Measurements from ENCODE around the gene RELN.
"Not testable (repeated sequence)": the region's sequence is repeated elsewhere in the genome, so short reads cannot be mapped to it uniquely, and the experiment has no call there.

The RELN gene

DNA sequence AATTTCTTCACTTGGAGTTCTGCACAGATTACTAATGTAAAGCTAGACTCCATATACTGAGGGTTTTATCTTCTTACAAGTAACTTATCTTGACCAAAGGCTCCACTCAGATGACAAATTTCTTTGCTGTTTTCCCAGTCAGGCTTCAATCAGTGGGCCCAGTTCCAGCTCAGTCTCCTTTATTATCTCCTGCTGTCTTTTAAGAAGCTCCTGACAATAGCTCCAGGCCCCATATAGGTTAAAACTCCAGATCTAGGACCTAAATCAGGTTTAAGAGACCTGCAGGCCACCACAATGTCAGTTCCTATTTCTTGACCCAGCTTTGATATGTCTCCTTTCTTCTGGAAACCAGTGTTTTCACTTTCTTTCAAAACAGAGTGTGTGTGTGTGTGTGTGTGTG is 165.2 kb downstream of the RELN start:
- DNase-seq = no peak

DNA sequence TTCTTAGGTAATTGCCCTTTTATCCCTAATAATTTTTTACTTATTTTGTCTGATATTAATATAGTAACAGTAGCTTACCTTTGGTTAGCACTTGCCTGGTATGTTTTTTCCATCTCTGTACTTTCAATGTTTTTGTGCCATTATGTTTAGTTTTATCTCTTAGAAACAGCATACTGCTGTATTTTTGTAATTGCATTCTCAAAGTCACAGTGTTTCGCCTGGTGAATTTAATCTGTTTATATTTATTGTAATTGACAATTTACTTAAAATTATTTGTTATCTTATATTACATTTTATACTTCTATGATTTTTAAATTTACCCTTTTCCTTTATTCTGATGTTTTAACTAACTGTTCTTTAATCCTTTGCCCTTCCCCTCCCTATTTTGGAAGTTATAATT is 166.4 kb downstream of the RELN start:
- no peak for DNase-seq

DNA sequence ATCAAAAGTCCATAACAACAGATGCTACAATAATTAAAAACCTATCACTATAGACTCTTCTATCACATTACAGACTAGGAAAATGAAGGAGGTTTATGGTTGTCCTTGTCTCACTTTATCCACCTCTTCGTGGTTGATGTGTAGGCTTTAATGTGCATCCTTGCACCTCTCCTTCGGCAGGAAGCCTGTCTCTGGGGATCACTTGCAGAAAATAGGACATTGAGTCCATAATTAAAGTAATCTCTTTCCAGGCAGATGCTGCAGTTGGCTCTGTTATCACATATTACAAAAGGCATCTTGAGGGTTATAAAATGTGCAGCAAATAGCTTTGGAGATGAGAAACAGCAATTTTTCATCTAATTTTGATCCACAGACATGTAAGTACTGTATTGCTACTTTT is 168.4 kb downstream of the RELN start:
- DNase-seq = no peak

DNA sequence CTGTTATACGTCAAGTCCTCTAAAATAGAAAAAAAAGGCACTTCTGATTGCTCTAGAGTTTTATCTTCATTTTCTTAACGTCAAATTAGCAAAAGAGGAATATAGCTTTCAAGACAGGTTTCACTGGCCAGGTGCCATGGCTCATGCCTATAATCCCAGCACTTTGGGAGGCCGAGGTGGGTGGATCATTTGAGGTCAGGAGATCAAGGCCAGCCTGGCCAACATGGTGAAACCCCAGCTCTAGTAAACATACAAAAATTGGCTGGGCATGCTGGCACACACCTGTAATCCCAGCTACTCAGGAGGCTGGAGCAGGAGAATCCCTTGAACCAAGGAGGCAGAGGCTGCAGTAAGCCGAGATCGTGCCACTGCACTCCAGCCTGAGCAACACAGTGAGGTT is 173.5 kb downstream of the RELN start:
- not testable (repeated sequence) for DNase-seq

DNA sequence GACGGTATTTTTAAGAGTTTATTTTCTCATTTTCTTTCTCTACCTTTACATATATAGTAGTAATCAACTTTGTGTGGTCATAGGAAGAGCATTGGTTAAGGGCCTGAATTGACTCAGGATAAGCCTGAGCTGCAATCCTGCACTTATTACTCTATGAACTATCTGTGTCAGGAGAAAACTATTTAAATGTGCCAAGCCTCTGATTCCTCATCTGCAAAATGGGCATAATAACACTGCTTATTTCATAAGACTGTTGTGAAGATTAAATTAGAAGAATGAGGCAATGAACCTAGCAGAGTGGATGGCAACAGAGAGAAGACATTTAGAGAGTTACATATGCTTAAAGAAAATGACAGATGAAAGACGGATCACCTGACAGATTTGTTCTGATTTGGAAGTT is 175.5 kb downstream of the RELN start:
- no peak for DNase-seq

DNA sequence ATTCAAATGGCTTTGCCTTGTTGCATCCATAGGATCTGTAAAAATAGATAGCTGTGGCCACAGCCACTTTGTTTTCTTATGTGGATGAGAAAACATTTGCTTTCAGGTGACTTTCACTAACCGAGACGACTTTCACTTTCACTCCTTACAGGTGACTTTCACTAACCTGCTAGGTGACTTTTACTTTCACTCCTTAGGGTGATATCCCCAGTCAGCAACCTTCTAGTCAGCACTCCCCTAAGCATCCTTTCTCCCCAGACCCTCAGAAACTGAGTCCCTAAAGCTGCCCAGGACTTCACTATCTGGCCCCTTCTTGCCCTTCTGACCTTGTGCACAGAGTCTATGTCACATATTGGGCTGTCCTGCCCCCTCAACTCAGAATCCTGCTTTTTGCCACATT is 177.5 kb downstream of the RELN start:
- DNase-seq = no peak

DNA sequence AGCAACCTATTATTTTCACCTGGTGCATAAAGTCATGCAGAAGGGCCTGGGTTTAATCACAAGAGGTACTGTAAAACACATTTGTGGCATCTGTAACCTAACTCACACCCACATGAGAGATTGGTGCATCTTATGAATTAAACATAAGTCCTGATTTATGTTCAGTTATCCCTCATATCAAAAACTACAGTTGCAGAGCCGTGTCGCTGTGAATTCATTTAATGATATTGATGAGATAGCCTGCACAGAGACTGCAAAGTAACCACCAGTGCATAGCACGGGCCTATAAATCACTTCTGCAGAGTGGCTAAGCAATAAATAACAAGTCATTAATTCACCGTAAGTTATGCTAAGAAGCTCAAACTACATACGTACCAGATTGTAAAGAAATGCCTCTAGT is 178.2 kb downstream of the RELN start:
- DNase-seq = no peak

DNA sequence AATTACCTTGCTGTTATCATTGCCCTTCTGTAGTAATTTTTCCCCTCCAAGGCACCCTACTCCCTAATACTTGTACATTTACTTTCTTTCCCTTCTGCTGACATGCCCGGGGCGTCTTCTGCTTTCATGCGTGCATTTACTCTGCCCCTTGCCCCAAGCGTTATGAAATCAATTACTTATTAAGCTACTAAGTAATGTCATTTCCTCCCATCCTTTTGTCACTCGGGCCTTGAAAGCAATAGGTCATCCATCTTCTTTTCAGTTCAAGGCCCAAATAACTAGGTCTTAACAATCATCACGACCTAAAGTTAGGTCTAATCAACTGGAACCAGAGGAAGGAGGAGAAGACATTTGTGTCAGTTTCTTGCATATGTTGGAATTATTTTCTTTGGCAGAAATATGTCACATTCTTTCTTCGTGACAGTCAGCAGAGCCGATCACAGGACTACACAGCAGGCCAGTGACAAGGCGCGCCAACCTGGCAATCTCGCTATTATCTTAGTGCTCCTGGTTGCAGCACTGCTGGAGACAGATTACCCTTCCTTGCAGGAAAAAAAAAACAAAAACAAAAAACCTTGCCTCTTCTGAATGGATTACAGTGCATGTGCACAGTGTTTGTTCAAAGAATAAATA is 179.2 kb downstream of the RELN start:
- no peak for DNase-seq

DNA sequence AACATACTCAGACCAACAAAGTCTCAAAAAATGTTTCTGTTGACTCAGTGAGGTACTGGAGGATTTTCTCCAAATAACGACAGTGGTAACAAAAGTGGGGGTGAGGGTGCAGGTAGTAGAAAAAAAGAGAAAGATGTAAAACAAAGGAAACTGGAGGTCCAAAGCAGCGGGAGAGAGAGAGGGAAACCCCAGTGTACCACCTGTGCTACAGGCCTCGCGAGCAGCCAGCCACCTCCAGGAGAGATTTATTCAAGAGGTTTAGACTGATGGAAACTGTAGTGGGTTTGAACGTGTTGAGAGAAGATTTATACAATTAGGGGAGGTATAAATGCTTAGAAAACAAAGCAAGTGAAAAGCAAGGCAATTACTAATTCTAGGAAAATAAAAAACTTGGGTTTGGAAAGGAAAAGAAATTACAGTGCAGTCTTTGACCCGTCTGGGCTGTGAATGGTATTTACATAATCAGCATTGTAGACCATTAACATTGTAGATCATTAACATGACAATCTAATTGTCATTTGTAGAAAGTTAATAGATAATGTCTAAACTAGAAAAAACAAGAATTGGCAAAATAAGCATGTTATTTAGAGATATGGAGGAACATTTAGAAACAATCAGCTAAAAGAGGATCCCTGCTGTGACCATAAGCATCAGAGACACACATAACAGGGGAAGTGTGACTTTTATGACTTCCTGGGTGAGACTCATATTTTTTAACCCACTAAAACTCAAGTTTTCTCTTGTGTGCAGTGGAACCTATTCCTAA is 180.0 kb downstream of the RELN start:
- no peak for DNase-seq

DNA sequence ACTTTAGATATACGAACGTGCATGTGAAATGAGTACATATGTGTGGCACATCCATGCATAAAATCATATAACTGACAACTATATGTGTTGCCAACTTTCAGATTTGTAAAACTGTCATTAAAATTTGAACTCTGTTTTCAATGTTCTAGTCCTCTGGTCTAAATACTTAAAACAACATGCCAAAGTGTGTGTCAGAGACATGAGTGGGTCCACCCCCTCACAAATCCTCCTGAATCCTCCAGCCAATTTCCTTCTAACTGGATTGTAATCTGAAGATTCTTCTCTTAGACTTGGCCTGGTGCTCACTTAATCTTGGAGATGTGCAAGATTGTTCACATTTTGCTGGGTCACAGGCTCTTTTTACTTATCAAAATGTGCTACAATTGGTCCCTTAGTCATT is 184.1 kb downstream of the RELN start:
- no peak for DNase-seq

DNA sequence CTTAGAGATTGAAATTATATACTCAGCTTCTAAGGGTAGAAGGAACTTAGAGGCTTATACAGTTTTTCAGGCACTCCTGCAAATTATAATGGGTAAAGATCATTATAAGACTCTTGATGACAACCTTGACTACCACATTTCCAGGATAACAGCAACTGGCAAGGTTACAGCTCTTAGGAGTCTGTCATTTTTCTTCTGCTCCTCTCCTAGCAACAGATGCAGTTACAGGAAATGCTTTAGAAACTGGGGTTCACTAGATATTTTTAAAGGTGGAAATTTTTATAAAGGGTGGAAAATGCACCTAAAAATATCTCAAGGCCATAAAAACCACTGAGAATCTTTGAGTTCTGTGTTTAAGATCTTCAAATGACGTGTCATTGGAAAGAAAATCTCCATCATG is 185.8 kb downstream of the RELN start:
- DNase-seq = no peak

DNA sequence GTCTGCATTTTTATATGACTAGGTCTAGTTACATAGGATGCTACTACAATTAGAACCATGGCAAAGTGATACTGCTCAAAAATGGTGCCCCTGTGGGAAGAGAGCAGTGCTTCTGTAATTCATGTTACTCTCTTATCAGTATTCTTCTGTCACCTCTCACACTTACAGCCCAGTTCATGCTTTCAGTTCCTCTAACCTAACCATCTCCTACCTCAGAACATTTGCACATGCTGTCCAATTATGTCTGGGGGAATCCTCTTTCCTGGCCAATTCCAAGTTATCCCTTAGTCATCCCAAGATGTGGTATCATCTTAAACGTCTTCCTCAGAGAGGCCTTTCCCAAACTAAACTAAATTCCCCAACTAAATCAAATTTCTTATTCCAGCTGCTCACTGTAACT is 190.2 kb downstream of the RELN start:
- DNase-seq = no peak

DNA sequence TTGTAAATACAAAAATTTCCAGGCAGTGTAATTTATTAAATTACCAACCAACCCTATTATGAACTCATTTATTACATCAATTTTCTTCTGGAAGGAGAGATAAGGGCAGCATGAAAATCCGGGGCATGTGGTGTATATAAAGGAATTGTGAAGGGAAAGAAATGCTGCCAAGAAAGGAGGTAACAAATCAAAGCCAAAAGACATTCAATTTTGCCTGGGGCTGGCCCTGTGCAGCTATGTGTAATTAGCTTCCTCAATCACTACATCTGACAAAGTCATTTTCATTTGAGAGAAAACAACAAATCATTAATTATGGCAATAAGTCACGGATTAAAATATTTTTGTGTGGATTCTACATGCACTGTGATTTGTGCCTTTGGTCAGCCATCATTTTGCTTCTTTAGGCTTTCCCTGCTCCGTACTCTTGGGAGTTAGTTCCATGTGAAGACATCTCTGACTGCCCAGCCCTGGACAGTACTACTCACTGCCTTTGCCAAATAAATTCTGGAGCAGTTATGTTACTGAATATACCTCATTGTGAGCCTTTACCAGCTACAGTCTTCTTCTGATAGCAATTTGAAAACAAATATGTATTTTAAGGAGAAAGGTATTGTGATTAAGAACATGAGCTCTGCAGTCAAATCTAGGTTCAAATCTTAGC is 191.7 kb downstream of the RELN start:
- no peak for DNase-seq

DNA sequence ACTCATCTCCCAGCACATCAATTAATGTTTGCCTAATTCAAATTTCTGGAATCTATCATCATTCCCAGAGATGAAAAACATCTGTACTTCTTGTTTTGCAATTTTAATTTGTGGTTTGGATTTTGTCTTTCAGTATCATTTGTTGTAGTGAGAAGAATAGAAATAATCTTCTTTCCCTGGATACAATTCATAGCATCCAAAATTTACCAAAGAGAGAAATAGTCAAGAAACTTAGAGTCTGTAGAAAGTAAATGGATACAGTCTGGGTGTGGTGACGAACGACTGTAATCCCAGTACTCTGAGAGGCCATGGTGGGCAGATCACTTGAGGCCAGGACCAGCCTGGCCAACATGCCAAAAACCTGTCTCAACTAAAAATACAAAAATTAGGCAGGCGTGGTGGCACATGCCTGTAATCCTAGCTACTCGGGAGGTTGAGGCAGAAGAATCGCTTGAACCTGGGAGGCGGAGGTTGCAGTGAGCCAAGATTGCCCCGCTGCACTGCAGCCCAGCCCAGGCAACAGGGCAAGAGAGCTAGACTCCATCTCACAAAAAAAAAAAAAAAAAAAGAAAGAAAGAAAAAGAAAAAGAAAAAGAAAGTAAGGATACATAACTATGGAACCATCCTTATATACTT is 193.0 kb downstream of the RELN start:
- no peak for DNase-seq

DNA sequence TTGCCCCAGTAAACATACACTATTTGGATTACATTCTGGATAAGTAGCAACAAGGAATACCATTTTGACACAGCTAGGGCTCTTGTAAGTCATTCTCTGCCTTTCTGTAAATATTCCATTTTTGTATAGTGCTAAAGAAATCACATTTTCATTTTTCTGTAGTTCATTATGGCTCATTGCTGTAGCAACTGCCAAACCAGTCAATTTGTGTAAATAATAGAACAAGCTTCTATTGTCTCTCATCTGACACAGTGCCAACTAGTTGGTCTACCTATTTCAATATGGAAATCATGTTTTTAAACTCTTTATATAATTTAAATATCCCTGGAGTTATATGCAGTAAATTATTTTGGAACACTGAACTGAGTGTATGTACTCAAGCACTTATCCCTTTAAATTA is 193.7 kb downstream of the RELN start:
- DNase-seq = no peak

DNA sequence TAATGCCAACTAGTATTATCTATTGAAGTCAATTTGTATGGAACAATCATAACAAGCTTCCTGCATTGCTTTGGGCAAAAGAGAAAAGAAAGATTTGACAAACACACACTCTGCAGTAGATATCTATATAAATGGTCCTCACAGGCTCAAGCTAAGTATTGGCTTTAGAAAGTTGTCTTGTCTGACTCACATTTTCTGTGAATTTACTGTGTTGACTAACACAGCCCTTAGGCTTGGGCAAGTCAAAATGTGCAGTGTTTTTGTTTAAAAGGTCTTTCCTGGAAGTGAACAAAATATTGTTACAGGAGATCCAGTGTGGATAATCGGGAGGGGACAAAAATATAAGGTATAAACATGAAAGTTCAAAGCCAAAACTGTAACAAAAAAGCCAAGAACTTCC is 194.4 kb downstream of the RELN start:
- no peak for DNase-seq

DNA sequence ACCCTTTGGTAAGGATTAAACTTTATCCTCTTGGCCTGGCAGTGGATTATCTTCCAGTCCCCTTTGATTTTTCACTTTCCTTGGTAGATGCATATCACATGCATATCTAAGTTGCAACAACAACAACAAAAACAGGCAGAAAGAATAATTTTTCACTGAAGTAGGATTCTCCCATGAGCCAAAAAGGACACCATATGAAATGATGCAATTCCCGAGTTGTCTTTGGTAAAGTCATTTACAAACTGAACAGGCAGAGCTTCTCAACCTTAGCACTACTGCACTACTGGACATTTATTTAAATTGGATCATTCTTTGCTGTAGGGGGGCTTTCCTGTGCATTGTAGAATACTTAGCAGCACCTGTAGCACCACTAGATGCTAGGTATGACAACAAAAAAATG is 195.0 kb downstream of the RELN start:
- no peak for DNase-seq

DNA sequence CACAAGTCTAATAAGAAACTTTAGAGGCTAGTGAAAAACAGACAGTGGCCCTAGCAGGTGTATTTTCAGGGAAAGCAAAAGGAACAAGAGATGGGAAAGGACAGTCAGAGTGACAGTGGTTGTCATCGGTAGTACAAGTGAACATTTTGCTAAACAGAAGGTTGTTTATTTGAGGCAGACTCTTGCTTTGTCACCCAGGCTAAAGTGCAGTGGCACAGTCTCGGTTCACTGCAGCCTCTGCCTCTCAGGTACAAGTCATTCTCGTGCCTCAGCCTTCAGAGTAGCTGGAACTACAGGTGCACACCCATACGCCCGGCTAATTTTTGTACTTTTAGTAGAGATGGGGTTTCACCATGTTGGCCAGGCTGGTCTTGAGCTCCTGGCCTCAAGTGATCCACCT is 195.8 kb downstream of the RELN start:
- no peak for DNase-seq

DNA sequence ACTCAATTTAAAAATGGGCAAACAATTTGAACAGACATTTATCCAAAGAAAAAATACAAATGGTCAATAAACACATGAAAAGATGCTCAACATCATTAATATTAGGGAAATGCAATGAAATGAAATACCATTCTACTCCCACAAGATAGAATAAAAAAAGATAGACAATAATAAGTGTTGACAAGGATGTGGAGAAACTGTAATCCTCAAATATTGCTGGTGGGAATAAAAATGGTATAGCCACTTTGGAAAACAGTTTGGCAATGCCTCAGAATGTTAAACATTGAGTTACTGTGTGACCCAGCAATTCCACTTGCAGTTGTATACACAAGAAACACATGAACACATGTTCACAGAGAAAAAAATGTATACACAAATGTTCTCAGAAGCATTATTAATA is 197.6 kb downstream of the RELN start:
- DNase-seq = no peak

DNA sequence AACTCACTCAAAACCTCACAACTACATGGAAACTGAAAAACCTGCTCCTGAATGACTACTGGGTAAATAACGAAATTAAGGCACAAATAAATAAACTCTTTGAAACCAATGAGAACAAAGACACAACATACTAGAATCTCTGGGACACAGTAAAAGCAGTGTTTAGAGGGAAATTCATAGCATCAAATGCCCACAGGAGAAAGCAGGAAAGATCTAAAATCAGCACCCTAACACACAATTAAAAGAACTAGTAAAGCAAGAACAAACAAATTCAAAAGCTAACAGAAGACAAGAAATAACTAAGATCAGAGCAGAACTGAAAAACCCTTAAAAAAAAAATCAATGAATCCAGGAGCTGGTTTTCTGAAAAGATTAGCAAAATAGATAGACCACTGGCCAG is 202.4 kb downstream of the RELN start:
- not testable (repeated sequence) for DNase-seq

DNA sequence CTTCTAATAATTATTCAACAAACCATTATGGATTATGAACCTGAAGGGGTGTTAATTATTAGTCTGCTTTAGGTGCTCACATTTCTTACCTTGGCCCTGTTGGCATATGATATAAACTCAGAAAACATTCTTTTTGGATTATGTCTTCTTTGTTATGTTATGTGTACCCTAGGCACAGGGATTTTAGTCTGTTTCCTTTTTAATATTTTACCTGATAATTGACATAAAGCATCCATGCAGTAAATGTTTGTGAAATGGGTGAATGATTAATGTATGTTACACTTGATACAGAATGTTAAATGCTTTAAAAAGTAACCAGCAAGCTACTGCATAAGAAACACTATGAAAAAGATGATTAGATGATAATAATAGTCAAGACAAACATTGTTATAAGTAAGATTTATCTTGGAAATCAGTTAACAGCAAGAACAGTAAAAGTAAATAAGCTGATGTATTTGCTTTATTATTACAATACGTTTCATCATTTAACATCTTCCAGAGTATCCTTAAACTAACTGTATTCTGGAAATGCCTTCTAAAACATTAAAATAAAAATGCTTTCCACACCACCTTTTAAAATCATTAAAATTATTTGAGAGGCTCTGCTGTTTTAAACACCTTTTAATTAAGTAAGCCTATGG is 204.7 kb downstream of the RELN start:
- no peak for DNase-seq

DNA sequence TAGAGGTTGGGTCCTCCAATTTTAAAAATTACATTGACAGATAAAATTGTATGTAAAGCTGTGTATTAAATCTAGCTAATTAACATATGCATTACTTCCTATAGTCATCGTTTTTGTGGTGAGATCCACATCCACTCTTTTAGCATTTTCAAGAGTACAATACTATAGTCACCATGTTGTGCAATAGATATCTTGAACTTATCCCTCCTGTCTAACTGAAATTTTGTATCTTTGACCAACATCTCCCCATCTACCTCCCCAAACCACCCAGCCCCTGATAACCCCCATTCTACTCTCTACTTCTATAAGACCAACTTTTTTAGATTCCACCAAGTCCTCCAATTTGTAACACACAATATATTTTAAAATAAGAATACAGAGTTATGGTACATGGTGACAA is 208.0 kb downstream of the RELN start:
- DNase-seq = no peak

DNA sequence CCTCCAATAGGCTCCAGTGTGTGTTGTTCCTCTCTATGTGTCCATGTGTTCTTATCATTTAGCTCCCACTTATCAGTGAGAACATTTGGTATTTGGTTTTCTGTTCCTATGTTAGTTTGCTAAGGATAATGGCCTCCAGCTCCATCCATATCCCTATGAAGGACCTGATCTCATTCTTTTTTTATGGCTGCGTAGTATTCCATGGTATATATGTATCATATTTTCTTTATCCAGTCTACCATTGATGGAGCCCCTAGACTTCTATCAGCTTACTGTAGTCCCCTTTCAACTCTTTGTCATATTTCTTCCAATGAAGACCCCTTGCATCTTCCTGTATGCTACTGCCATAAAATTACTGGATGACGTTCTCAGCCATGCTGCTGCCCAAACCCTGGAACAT is 208.9 kb downstream of the RELN start:
- DNase-seq = not testable (repeated sequence)
